NB4 (cell line): ENCODE measurements around the gene MRPS7.

ENCODE experiments used
- MAX ChIP-seq: IDR thresholded peaks from 2 replicates; pipeline ENCODE4 v1.6.1; 2011; ENCODE audit warnings: low read depth, low read length
- POLR2A ChIP-seq: IDR thresholded peaks from 2 replicates; pipeline ENCODE4 v1.6.1; 2011; ENCODE audit warnings: mild to moderate bottlenecking; ENCODE audit not compliant: insufficient read length; ENCODE audit errors: extremely low read depth
- TF ChIP-seq, protein P1 (sequence below): IDR thresholded peaks from one replicate; pipeline ENCODE4 v1.5.1; 2012; ENCODE audit warnings: low read depth, low read length

DNA sequence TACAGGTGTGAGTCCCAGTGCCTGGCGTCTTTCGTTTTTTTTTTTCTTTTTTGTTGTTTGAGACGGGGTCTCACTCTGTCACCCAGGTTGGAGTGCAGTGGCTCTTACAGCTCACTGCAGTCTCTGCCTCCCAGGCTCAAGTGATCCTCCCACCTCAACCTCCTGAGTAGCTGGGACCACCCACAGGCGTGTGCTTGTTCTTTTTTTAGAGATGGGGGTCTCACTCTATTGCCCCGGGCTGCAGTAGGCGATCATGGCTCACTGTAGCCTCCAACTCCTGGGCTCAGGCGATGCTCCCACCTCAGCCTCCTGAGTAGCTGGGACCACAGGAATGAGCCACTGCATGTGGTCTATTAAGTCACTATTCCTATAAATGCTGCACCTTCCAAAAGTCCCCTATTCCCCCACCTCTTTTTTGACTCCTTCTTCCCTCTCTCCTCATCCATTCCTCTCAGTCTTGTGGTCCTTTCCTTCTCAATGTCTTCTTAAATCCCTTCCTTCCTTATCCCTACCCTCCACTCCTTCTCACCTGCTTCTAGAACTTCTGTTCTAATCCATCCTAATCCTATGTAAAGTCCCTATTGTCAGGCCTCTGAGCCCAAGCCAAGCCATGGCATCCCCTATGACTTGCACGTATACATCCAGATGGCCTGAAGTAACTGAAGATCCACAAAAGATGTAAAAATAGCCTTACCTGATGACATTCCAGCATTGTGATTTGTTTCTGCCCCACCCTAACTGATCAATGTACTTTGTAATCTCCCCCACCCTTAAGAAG is 9.5 kb upstream of the MRPS7 start:
- TF ChIP-seq, protein P1, sequence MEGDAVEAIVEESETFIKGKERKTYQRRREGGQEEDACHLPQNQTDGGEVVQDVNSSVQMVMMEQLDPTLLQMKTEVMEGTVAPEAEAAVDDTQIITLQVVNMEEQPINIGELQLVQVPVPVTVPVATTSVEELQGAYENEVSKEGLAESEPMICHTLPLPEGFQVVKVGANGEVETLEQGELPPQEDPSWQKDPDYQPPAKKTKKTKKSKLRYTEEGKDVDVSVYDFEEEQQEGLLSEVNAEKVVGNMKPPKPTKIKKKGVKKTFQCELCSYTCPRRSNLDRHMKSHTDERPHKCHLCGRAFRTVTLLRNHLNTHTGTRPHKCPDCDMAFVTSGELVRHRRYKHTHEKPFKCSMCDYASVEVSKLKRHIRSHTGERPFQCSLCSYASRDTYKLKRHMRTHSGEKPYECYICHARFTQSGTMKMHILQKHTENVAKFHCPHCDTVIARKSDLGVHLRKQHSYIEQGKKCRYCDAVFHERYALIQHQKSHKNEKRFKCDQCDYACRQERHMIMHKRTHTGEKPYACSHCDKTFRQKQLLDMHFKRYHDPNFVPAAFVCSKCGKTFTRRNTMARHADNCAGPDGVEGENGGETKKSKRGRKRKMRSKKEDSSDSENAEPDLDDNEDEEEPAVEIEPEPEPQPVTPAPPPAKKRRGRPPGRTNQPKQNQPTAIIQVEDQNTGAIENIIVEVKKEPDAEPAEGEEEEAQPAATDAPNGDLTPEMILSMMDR, result no peak
- TF ChIP-seq POLR2A, result no peak
- no peak for TF ChIP-seq MAX
